Calu3 (cell line): ENCODE data around the gene KIF9. TPM values are rescaled to one million over a fixed set of nuclear protein-coding genes. Genes with fewer than 3 reads are reported as not detected.
"Not testable (repeated sequence)": the region's sequence is repeated elsewhere in the genome, so short reads cannot be mapped to it uniquely, and the experiment has no call there.

ENCODE experiments used
- BruUV-seq: library from RNA; stranded (reverse); fragments of 400-500 nt; replicated peaks from 2 replicates; lab custom pipeline; 2021; lab: Mats Ljungman, UMichigan
- CTCF ChIA-PET: fragments of 300-600 bp; sonication (Branson Sonifier 250); formaldehyde crosslinking; loops from one replicate; lab custom pipeline; 2022; ENCODE audit warnings: antibody characterized with exemption; lab: Charles Lee
- DNase-seq: peaks from one replicate; pipeline ENCODE4 v3.0.0; 2022
- H3K27ac Mint-ChIP-seq: one replicate; pipeline ENCODE4 v1.8.0; 2022; ENCODE audit warnings: mixed read lengths; ENCODE audit not compliant: unreplicated experiment
- H3K27me3 Mint-ChIP-seq: one replicate; pipeline ENCODE4 v1.8.0; 2022; ENCODE audit warnings: mixed read lengths; ENCODE audit not compliant: unreplicated experiment
- H3K36me3 Mint-ChIP-seq: one replicate; pipeline ENCODE4 v1.8.0; 2022; ENCODE audit warnings: mild to moderate bottlenecking, moderate library complexity, mixed read lengths; ENCODE audit not compliant: insufficient read depth, unreplicated experiment
- H3K4me1 Mint-ChIP-seq: one replicate; pipeline ENCODE4 v1.8.0; 2022; ENCODE audit warnings: mild to moderate bottlenecking, low read depth, mixed read lengths; ENCODE audit not compliant: unreplicated experiment
- H3K4me3 Mint-ChIP-seq: one replicate; pipeline ENCODE4 v1.8.0; 2022; ENCODE audit warnings: mild to moderate bottlenecking, low read depth, moderate library complexity, mixed read lengths; ENCODE audit not compliant: unreplicated experiment
- H3K9me3 Mint-ChIP-seq: one replicate; pipeline ENCODE4 v1.8.0; 2022; ENCODE audit warnings: low read depth, mixed read lengths; ENCODE audit not compliant: unreplicated experiment
- CTCF ChIP-seq: fragments of 200-600 bp; IDR thresholded peaks from one replicate; pipeline ENCODE4 v1.8.0; 2022; ENCODE audit warnings: antibody characterized with exemption; ENCODE audit not compliant: unreplicated experiment
- intact Hi-C: fragments of 100-400 bp; cut with micrococcal nuclease; formaldehyde crosslinking; loops from one replicate; pipeline ENCODE4 v1.10.0; 2022; ENCODE audit not compliant: unreplicated experiment
- total RNA-seq: library from RNA; stranded (reverse); gene quantifications from 2 replicates; pipeline ENCODE4 v1.2.3, GENCODE V29; 2022

The KIF9 gene
- total RNA-seq, 1 experiment from 2014 or later = 8.9 TPM

GRCh38 chr3:47186285-47186684 lies 96.3 kb downstream of the KIF9 start:
- no peak overlapping the region for H3K27ac Mint-ChIP-seq
- CTCF ChIA-PET = no interaction called here
- no peaks in the 10 kb centered on the region for H3K4me1 Mint-ChIP-seq
- no TSS peak for BruUV-seq
- intact Hi-C loops = no loop called here
- no peaks in the 10 kb centered on the region for H3K27me3 Mint-ChIP-seq
- no peaks in the 10 kb centered on the region for H3K36me3 Mint-ChIP-seq
- TF ChIP-seq CTCF = no peak
- no peak for DNase-seq
- H3K4me3 Mint-ChIP-seq = no peak overlapping the region
- H3K9me3 Mint-ChIP-seq = no peaks in the 10 kb centered on the region

DNA sequence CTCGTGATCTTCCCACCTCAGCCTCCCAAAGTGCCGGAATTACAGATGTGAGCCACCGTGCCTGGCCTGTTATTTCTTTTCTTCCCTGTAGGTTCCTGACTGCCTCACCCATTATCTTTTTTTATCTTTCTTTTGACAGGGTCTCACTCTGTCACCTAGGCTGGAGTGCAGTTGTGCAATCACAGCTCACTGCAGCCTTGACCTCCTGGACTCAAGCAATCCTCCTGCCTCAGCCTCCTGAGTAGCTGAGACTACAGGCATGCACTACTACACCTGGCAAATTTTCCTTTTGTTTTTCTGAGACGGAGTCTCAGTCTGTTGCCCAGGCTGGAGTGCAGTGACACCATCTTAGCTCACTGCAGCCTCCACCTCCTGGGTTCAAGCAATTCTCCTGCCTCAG lies 100.9 kb downstream of the KIF9 start:
- BruUV-seq, CTCF ChIA-PET, H3K4me1 Mint-ChIP-seq: not testable (repeated sequence)

GRCh38 chr3:47180011-47180410 lies 102.6 kb downstream of the KIF9 start:
- H3K27me3 Mint-ChIP-seq, H3K36me3 Mint-ChIP-seq, CTCF ChIA-PET, H3K4me3 Mint-ChIP-seq, H3K4me1 Mint-ChIP-seq, DNase-seq, H3K9me3 Mint-ChIP-seq, H3K27ac Mint-ChIP-seq, BruUV-seq, intact Hi-C loops: not testable (repeated sequence)

More for the DNA sequence above, 100.9 kb downstream of the KIF9 start:
- H3K9me3 Mint-ChIP-seq, H3K36me3 Mint-ChIP-seq, H3K27ac Mint-ChIP-seq, DNase-seq, H3K27me3 Mint-ChIP-seq, intact Hi-C loops, H3K4me3 Mint-ChIP-seq: not testable (repeated sequence)

Other genes starting within 250 kb of the KIF9 start
- gene SETD2, start 118.7 kb downstream of the KIF9 start, total RNA-seq = 35.2 and 39.2 TPM in 2 replicates
- 24.8 and 33.3 TPM in 2 replicates for gene KLHL18, start 145 bp upstream of the KIF9 start, total RNA-seq
- 49.7 and 57.6 TPM in 2 replicates for gene PTPN23, start 98.2 kb upstream of the KIF9 start, total RNA-seq
- gene SCAP, start 193.1 kb upstream of the KIF9 start, total RNA-seq = 67.6 and 74.2 TPM in 2 replicates
- 23.4 and 23.6 TPM in 2 replicates for gene ELP6, start 230.9 kb upstream of the KIF9 start, total RNA-seq